Left forelimb (tissue), 1 donor: ENCODE measurements around the gene SGIP1.
"Not testable (repeated sequence)": the region's sequence is repeated elsewhere in the genome, so short reads cannot be mapped to it uniquely, and the experiment has no call there.

ENCODE experiments used
- DNase-seq: peaks from one replicate; pipeline ENCODE4 v3.0.0-alpha.2; 2018; ENCODE audit warnings: low spot score

Gene SGIP1

GRCh38 chr1:66557157-66557556 is 23.2 kb downstream of the SGIP1 start:
- DNase-seq = no peak

- no peak for DNase-seq
Measured at GRCh38 chr1:66559517-66559916, 25.6 kb downstream of the SGIP1 start.

GRCh38 chr1:66562561-66562960 is 28.6 kb downstream of the SGIP1 start:
- no peak for DNase-seq

GRCh38 chr1:66563094-66563800 is 29.3 kb downstream of the SGIP1 start:
- DNase-seq = no peak

GRCh38 chr1:66563941-66564630 is 30.1 kb downstream of the SGIP1 start:
- no peak for DNase-seq

- DNase-seq = no peak
Measured at GRCh38 chr1:66570196-66570595, 36.2 kb downstream of the SGIP1 start.

- DNase-seq = no peak
Measured at GRCh38 chr1:66571789-66572188, 37.8 kb downstream of the SGIP1 start.

- no peak for DNase-seq
Measured at GRCh38 chr1:66575739-66576138, 41.8 kb downstream of the SGIP1 start.

GRCh38 chr1:66576645-66577044 is 42.7 kb downstream of the SGIP1 start:
- DNase-seq = no peak

- no peak for DNase-seq
Measured at GRCh38 chr1:66578841-66579240, 44.9 kb downstream of the SGIP1 start.

GRCh38 chr1:66580081-66580480 is 46.1 kb downstream of the SGIP1 start:
- no peak for DNase-seq

- DNase-seq = no peak
Measured at GRCh38 chr1:66583021-66583420, 49.1 kb downstream of the SGIP1 start.

- DNase-seq = no peak
Measured at GRCh38 chr1:66585002-66585401, 51.0 kb downstream of the SGIP1 start.

GRCh38 chr1:66589326-66589725 is 55.4 kb downstream of the SGIP1 start:
- DNase-seq = no peak

GRCh38 chr1:66592106-66592507 is 58.2 kb downstream of the SGIP1 start:
- DNase-seq = not testable (repeated sequence)

GRCh38 chr1:66596191-66596590 is 62.2 kb downstream of the SGIP1 start:
- DNase-seq = no peak

- DNase-seq = no peak
Measured at GRCh38 chr1:66597500-66597899, 63.5 kb downstream of the SGIP1 start.

- no peak for DNase-seq
Measured at GRCh38 chr1:66598670-66599069, 64.7 kb downstream of the SGIP1 start.

GRCh38 chr1:66599346-66599745 is 65.4 kb downstream of the SGIP1 start:
- DNase-seq = no peak

GRCh38 chr1:66599899-66600737 is 66.2 kb downstream of the SGIP1 start:
- no peak for DNase-seq

GRCh38 chr1:66605419-66605997 is 71.6 kb downstream of the SGIP1 start:
- DNase-seq = no peak

GRCh38 chr1:66606362-66607065 is 72.6 kb downstream of the SGIP1 start:
- DNase-seq = no peak
